NOMO-1 treated with DMSO at 0.1 percent for 48 hours (cell line): ENCODE results near the gene ADCY10.
"Not testable (repeated sequence)": the region's sequence is repeated elsewhere in the genome, so short reads cannot be mapped to it uniquely, and the experiment has no call there.

Experiments
- DNase-seq: peaks from one replicate; lab custom pipeline; 2025; ENCODE audit not compliant: unreplicated experiment; lab: John Stamatoyannopoulos, UW

Gene ADCY10

GRCh38 chr1:167820684-167821355 lies 93.1 kb downstream of the ADCY10 start:
- DNase-seq = no peak

- peak; percentile 9 for DNase-seq
Measured at GRCh38 chr1:167819849-167820683, 93.9 kb downstream of the ADCY10 start.

DNA sequence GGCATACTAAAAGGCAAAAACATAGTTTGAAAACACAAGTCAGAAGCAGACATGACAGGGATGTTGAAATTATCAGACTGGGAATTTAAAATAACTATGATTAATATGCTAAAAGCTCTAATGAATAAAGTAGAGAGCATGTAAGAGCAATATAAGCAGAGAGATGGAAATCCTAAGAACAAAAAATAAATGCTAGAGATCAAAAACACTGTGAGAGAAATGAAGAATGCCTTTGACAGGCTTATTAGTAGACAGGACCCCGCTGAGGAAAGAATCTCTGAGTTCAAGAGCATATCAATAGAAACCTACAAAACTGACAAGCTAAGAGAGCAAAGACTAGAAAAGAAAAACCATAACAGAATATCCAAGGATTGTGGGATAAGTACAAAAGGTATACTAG lies 98.3 kb downstream of the ADCY10 start:
- no peak for DNase-seq

GRCh38 chr1:167812972-167813371 lies 101.0 kb downstream of the ADCY10 start:
- no peak for DNase-seq

DNA sequence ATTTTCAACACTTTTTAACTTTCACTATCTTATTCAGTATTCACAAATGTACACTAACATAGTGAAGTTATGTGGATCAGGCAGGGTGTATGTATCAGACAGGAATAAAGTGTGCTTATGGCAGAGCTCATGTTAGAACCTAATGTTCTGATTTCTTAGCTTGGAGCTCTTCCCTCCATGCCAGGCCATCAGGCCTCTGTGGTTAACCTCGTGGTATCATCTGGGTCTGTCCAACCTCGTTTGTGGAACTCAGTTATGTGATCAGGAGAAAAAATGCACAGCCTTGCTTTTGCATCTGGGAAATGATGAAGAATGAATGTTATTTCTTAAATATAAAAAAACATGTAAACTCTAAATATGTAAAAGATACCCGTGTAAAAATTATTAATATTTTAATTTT lies 105.2 kb downstream of the ADCY10 start:
- DNase-seq = no peak

GRCh38 chr1:167808104-167808503 lies 105.8 kb downstream of the ADCY10 start:
- no peak for DNase-seq

DNA sequence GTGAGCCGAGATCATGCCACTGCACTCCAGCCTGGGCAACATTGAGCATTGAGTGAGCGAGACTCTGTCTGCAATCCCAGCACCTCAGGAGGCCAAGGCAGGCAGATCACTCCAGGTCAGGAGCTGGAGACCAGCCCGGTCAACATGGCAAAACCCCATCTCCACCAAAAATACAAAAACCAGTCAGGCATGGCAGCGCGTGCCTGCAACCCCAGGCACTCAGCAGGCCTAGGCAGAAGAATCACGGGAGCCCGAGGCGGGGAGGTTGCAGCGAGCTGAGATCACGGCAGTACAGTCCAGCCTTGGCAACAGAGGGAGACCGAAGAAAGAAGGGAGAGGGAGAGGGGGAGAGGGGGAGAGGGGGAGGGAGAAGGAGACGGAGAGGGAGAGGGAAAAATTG lies 107.3 kb downstream of the ADCY10 start:
- not testable (repeated sequence) for DNase-seq

DNA sequence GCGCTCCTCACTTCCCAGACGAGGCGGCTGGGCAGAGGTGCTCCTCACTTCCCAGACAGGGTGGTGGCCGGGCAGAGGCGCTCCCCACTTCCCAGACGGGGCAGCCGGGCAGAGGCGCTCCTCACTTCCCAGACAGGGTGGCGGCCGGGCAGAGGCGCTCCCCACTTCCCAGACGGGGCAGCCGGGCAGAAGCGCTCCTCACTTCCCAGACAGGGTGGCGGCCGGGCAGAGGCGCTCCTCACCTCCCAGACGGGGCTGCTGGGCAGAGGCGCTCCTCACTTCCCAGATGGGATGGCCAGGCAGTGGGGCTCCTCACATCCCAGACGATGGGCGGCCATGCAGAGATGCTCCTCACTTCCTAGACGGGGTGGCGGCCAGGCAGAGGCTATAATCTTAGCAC lies 107.7 kb downstream of the ADCY10 start:
- DNase-seq = not testable (repeated sequence)

- DNase-seq = no peak
Measured at GRCh38 chr1:167805041-167805556, 108.8 kb downstream of the ADCY10 start.

DNA sequence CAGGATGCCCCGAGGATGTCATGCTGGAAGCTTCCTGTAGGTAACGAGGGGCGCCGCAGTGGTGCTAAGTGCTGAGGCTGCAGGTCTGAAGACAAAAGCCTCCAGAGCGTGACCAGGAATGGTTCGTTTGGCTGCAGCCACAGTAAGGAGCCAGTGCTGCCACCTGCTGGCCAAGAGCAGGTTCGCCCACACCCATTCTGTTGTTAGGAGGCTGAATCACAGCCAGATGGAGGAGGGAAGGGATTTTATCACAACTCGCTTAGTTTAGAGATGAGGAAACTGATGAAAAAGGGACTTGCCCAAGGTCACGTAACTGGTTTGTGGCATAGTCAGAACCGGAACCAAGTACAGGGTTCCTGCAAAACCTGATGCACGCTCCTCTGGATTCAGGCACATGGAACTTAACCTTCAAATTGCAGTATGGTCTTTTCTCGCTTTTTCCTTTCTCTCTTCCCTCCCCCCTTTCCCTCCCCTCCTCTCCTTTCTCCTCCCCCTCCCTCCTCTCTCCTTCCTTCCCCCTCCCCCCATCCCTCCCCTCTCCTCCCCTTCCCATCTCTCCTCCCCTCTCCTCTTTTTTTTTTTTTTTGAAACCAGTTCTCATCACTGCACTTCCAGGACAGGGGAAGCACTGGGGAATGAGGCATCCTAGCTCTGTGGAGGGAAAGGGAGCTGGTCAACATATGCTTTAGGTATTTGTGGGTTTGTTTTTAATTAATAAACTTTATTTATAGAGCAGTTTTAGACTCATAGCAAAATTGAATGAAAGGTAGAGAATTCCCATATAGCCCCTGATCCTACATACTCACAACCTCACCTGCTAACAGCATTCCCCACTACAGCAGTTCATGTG lies 110.4 kb downstream of the ADCY10 start:
- peak; percentile 92 for DNase-seq

GRCh38 chr1:167802235-167802634 lies 111.7 kb downstream of the ADCY10 start:
- no peak for DNase-seq

DNA sequence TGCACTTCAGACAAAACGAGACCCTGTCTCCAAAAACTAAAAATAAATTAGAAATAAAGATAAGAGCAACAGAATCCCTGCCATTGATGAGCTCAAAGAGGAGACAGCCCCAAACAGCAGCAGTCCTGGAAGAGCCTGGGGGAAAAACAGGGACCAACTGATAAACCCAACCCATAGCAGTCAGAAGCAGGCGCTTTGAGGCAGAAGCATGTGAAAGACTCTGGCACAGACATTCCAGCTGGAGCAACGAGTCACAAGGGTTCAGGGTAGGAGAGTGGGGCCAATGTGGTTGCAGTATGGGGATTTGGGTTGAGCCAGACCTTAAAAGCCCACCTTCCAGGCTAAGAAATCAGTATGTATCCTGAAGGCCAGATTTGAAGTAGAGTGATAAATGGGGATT lies 113.7 kb downstream of the ADCY10 start:
- DNase-seq = no peak

DNA sequence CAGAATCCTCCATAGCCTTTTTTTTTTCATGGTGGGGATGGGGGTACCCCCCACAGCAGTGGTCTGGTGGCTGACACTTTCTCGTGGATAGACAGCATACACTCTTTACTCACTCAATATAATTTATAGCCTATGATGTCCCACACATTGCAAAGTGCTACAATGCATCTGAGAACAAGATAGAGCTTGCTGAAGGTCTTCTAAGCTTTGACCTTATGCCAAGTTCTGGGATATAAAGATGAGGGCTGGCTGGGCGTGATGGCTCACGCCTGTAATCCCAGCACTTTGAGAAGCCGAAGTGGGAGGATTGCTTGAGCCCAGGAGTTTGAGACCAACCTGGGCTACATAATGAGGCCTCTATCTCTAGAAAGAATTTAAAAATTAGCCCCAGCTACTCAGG lies 114.2 kb downstream of the ADCY10 start:
- no peak for DNase-seq

DNA sequence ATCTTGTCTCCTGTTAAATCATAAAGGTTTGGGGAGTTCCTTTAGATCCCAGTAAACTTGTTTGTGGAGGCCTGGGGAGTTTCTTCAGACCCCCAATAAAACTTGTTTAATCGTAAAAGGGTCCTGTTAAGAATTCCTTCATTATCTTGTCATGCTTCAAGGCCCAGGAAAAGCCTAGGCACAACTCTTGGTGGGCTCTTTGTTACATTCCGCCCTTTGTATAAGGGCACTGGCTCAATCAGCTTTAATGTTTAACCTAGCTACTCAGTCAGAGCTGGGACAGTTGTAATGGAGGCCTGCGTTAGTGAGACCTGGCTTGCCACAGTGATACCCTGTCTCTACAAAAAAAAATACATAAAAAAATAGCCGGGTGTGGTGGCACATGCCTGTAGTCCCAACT lies 115.0 kb downstream of the ADCY10 start:
- DNase-seq = no peak

- peak; percentile 83 for DNase-seq
Measured at GRCh38 chr1:167797015-167797414, 116.9 kb downstream of the ADCY10 start.

DNA sequence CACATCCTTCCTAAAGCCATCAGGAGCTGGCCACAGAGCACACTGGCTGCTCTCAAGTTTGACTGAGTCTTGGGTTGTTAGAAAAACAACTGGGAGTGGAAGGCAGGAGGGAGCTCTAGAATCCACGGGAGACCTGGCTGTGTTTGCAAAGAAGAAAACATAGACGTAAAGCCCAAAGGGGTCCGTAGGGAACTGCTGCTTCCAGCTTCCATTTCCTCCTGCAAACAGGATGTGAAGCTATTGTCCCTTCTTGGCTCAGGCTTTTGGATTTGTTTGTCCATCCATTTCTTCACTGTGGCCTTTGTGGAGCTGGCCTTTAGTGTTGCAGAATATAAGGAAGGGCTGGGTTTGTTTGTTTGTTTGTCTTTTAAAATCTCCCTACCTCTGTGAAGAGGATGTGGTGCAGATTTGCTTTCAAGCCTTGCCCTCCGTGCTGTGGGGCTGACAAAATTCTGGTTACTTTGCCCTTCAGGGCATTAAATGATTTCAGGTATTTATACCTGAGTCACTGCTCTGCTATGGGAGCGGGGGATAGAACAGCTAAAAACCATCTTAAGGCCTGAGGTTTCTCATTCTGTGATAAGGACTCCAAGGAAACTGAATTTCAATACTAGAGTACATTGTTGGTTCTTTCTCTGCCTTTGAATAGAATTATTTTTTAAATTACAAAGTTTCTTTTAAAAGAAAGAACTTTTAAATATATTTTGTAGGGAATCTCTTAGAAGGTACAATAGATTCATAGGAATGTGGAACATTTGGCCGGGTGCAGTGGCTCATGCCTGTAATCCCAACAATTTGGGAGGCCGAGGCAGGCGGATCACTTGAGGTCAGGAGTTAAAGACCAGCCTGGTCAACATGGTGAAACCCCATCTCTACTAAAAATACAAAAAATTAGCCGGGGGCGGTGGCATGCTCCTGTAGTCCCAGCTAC lies 117.9 kb downstream of the ADCY10 start:
- no peak for DNase-seq

DNA sequence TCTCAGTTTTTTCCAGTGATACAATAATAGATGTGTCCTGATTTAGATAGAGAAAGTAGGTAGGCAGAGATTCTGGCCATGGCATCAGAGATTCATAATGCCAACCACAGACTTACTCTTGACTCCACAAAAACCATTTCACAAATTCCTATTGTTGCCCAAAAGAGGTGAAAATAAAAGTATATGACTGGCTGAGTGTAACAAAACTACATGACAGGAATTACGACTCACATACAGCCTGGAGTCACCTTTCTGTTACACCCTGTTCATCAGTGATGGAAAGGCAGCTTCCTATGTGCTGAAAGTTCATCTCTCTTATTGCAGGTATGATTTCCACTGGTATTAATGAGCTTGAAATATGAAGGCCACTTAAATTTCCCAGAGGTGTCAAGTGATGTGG lies 119.9 kb downstream of the ADCY10 start:
- DNase-seq = no peak

DNA sequence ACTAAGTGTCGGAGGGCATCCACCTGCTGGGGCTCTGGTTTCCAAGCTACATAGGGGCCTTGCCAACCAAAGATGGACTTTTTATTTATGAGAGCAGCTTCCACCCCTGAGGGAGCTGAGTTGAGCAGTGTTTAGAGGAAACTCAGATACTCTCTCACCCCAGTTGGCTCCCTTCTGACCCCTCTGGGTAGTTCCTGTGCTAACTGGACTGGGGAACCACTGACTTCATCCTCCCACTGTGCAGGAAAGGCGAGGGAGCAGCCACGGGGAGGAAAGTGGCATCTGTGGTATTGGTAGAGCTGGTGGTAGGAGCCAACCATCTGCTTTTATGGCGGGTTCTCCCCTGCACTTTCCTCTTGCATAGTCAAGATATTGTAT lies 121.8 kb downstream of the ADCY10 start:
- no peak for DNase-seq

GRCh38 chr1:167791281-167792187 lies 122.4 kb downstream of the ADCY10 start:
- peak; percentile 57 for DNase-seq
